IMR-90 (cell line): ENCODE data around the gene RNF41. TPM values are rescaled to one million over a fixed set of nuclear protein-coding genes. Genes with fewer than 3 reads are reported as not detected.
A peak's percentile ranks its signal among the peaks of the same experiment; 100 is the strongest.

ENCODE experiments used
- ATAC-seq: fragments of 200-7000 bp; cut with Tn5 transposase; 2 replicates; pipeline ENCODE4 v1.9.1; 2020; ENCODE audit warnings: low read depth, mild to moderate bottlenecking, moderate library complexity
- BruUV-seq: library from RNA; stranded (reverse); fragments of 400-500 nt; replicated peaks from 2 replicates; lab custom pipeline; 2021; lab: Mats Ljungman, UMichigan
- CTCF ChIA-PET: fragments of 300-600 bp; formaldehyde crosslinking; extraction: SDS; loops from one replicate; lab custom pipeline; 2021; ENCODE audit warnings: antibody characterized with exemption; lab: Yijun Ruan, JAX
- POLR2A ChIA-PET: fragments of 300-600 bp; sonication (Branson Sonifier 250); formaldehyde crosslinking; loops from one replicate; lab custom pipeline; 2022; ENCODE audit warnings: antibody characterized with exemption; ENCODE audit not compliant: unreplicated experiment; lab: Charles Lee
- DNase-seq: peaks from one replicate; pipeline ENCODE4 v3.0.0; 2013
- H2AFZ ChIP-seq: replicated peaks from 2 replicates; pipeline ENCODE3; 2013; ENCODE audit warnings: low read length, mild to moderate bottlenecking; ENCODE audit not compliant: poor library complexity
- H2AK5ac ChIP-seq: 2 replicates; pipeline ENCODE4 v1.6.1; 2013; ENCODE audit warnings: low read depth, low read length, inconsistent platforms
- H2AK9ac ChIP-seq: replicated peaks from 2 replicates; pipeline ENCODE3; 2013; ENCODE audit warnings: mild to moderate bottlenecking, low read depth, low read length, moderate library complexity; ENCODE audit not compliant: poor library complexity
- H2BK120ac ChIP-seq: 2 replicates; pipeline ENCODE4 v1.6.1; 2013; ENCODE audit warnings: low read depth, low read length, inconsistent platforms
- H2BK15ac ChIP-seq: 3 replicates; pipeline ENCODE4 v1.6.1; 2013; ENCODE audit warnings: low read depth, low read length, inconsistent platforms
- H2BK20ac ChIP-seq: 2 replicates; pipeline ENCODE4 v1.6.1; 2013; ENCODE audit warnings: low read depth, mild to moderate bottlenecking, inconsistent platforms, low read length, moderate library complexity
- H2BK5ac ChIP-seq: 2 replicates; pipeline ENCODE4 v1.6.1; 2013; ENCODE audit warnings: mild to moderate bottlenecking, low read depth, low read length, inconsistent platforms; ENCODE audit not compliant: poor library complexity, severe bottlenecking
- H3K14ac ChIP-seq: replicated peaks from 2 replicates; pipeline ENCODE4 v1.6.1; 2013; ENCODE audit warnings: low read depth, low read length, inconsistent platforms
- H3K18ac ChIP-seq: 2 replicates; pipeline ENCODE4 v1.6.1; 2013; ENCODE audit warnings: low read depth, low read length, control low read depth
- H3K23ac ChIP-seq: 2 replicates; pipeline ENCODE4 v1.6.1; 2013; ENCODE audit warnings: low read depth, low read length, inconsistent platforms
- H3K27ac ChIP-seq: 2 replicates; pipeline ENCODE4 v1.5.1; 2013; ENCODE audit warnings: mild to moderate bottlenecking, control low read depth, low read length; ENCODE audit not compliant: insufficient read depth
- H3K27me3 ChIP-seq: 2 replicates; pipeline ENCODE4 v1.6.1; 2013; ENCODE audit warnings: low read length; ENCODE audit not compliant: control insufficient read depth, insufficient read depth
- H3K36me3 ChIP-seq: 2 replicates; pipeline ENCODE4 v1.6.1; 2013; ENCODE audit warnings: low read length, mixed read lengths; ENCODE audit not compliant: control insufficient read depth, insufficient read depth
- H3K4ac ChIP-seq: 2 replicates; pipeline ENCODE4 v1.6.1; 2013; ENCODE audit warnings: low read depth, low read length, inconsistent platforms
- H3K4me1 ChIP-seq: 2 replicates; pipeline ENCODE4 v1.6.1; 2013; ENCODE audit warnings: low read length, mixed read lengths; ENCODE audit not compliant: control insufficient read depth, insufficient read depth
- H3K4me2 ChIP-seq: 2 replicates; pipeline ENCODE4 v1.6.1; 2013; ENCODE audit warnings: low read depth, mild to moderate bottlenecking, control low read depth, low read length, moderate library complexity
- H3K4me3 ChIP-seq: 2 replicates; pipeline ENCODE4 v1.5.1; 2013; ENCODE audit warnings: low read depth, mild to moderate bottlenecking, control low read depth, low read length, moderate library complexity; ENCODE audit not compliant: insufficient read depth
- H3K56ac ChIP-seq: 2 replicates; pipeline ENCODE4 v1.6.1; 2013; ENCODE audit warnings: low read length, inconsistent platforms; ENCODE audit not compliant: insufficient read depth; ENCODE audit errors: extremely low read depth
- H3K79me1 ChIP-seq, 2 experiments: 2 replicates each; pipeline ENCODE4 v1.6.1; 2013; ENCODE audit warnings: low read length in 2 of 2, inconsistent platforms in 1 of 2, low read depth in 1 of 2
- H3K9ac ChIP-seq: 2 replicates; pipeline ENCODE4 v1.6.1; 2013; ENCODE audit warnings: low read depth, low read length, control low read depth
- H3K9me1 ChIP-seq: 2 replicates; pipeline ENCODE4 v1.6.1; 2013; ENCODE audit warnings: low read length, inconsistent platforms; ENCODE audit not compliant: insufficient read depth
- H3K9me3 ChIP-seq: 2 replicates; pipeline ENCODE4 v1.6.1; 2013; ENCODE audit warnings: low read length; ENCODE audit not compliant: control insufficient read depth, insufficient read depth
- H4K20me1 ChIP-seq: 2 replicates; pipeline ENCODE4 v1.6.1; 2013; ENCODE audit warnings: low read length, inconsistent platforms; ENCODE audit not compliant: insufficient read depth
- H4K5ac ChIP-seq: 2 replicates; pipeline ENCODE4 v1.6.1; 2013; ENCODE audit warnings: mild to moderate bottlenecking, low read depth, low read length, control low read depth
- H4K8ac ChIP-seq, 2 experiments: 2 replicates each; pipeline ENCODE4 v1.6.1; 2013; ENCODE audit warnings: low read depth in 2 of 2, low read length in 2 of 2, control low read depth in 1 of 2, inconsistent platforms in 1 of 2
- H4K91ac ChIP-seq: 2 replicates; pipeline ENCODE4 v1.6.1; 2013; ENCODE audit warnings: low read depth, low read length, inconsistent platforms; ENCODE audit not compliant: insufficient read depth
- CEBPB ChIP-seq: IDR thresholded peaks from 2 replicates; pipeline ENCODE4 v1.6.1; 2012; ENCODE audit warnings: low read depth, low read length, improper control_type of control experiment
- CHD1 ChIP-seq: IDR thresholded peaks from 2 replicates; pipeline ENCODE4 v1.6.1; 2012; ENCODE audit warnings: low read depth, low read length, improper control_type of control experiment
- SMC3 ChIP-seq: fragments of 150-350 bp; IDR thresholded peaks from 2 replicates; pipeline ENCODE4 v1.6.1; 2016; ENCODE audit warnings: low read depth, mild to moderate bottlenecking, antibody characterized with exemption, low read length, moderate library complexity
- WGBS, 2 experiments: methylation state at CpG; one replicate each; pipeline versions ENCODE4 v1.1.5 to v1.1.7; 2013; ENCODE audit warnings: missing lambda C conversion rate in 2 of 2; ENCODE audit not compliant: insufficient read length in 1 of 2; ENCODE audit errors: extremely low coverage in 2 of 2; 5-methylcytosine and 5-hydroxymethylcytosine counted together
- dilution Hi-C: fragments of 300-500 bp; cut with HindIII; formaldehyde crosslinking; loops from one replicate; pipeline ENCODE4 v1.14.3; 2018; ENCODE audit warnings: low sequenced_read_pairs; ENCODE audit not compliant: unreplicated experiment
- in situ Hi-C: fragments of 300-500 bp; cut with MboI; formaldehyde crosslinking; loops from 3 replicates; pipeline ENCODE4 v1.14.3; 2019; ENCODE audit warnings: low sequenced_read_pairs, inconsistent platforms, mixed read lengths
- intact Hi-C: fragments of 100-400 bp; cut with micrococcal nuclease; formaldehyde crosslinking; loops from 2 replicates; pipeline ENCODE4 v1.10.0; 2022
- polyA plus RNA-seq, 3 experiments: library from polyadenylated mRNA; depleted of rRNA; stranded (reverse); fragments of >200 nt; gene quantifications; 2 replicates each; pipeline ENCODE4 v1.2.3, GENCODE V29; 2012; ENCODE audit warnings: low replicate concordance in 1 of 3
- total RNA-seq: library from RNA; depleted of rRNA; stranded (reverse); fragments of >200 nt; gene quantifications from 2 replicates; pipeline ENCODE4 v1.2.3, GENCODE V29; 2012
- TF ChIP-seq, protein P1 (sequence below): fragments of 150-350 bp; IDR thresholded peaks from 2 replicates; pipeline ENCODE4 v1.6.1; 2017; ENCODE audit warnings: mild to moderate bottlenecking, antibody characterized with exemption, low read length, low read depth
- TF ChIP-seq, protein P2 (sequence below): conservative IDR thresholded peaks from 2 replicates; pipeline ENCODE4 v1.5.1; 2012; ENCODE audit warnings: mild to moderate bottlenecking, low read depth, low read length, improper control_type of control experiment

The RNF41 gene
- total and polyA plus RNA-seq, 2 of the 4 experiments (the other 2 are of a cell fraction) = 112 to 272 TPM

DNA sequence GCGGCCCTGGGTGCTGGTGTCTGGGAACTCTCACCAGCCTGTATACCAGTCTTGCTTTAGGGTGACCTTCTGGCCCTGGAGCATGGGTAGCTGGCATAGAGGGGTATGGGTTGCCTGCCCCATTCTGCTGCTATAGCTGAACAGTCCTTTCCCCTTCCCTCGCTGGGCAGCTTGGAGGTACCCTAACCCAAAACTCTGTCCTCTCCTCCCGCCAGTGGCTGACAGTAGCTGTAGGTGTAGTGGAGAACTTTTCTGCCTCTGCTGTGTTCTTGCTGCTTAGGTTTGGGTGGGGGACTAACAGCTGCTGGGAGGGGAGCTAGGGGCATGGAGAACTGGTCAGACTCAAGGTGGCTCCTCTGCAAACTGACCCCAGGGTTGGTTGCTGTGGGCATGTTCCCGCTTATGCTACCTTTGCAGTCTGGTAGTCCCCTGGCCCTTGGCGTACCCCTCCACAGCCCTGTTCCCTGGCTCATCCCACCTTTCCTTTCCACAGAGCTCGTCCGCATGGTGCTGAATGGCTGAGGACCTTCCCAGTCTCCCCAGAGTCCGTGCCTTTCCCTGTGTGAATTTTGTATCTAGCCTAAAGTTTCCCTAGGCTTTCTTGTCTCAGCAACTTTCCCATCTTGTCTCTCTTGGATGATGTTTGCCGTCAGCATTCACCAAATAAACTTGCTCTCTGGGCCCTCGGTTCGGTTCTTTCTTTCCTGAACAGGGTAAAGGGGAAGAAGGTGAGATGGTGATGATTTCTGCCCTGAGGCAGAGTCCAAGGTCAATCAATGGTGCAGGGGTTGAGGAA, 60.6 kb downstream of the RNF41 start:
- peak overlapping the region; percentile 100 for H3K9ac ChIP-seq
- no peaks in the 10 kb centered on the region for H3K9me1 ChIP-seq
- no peak overlapping the region for H3K18ac ChIP-seq
- H2BK20ac ChIP-seq = no peak overlapping the region
- peaks cover 15% of the 10 kb centered on the region for H3K4me1 ChIP-seq
- intact Hi-C loops = no loop called here
- H3K14ac ChIP-seq = peak overlapping the region; percentile 98
- H3K23ac ChIP-seq = peak overlapping the region; percentile 99
- ChIA-PET CTCF (interaction anchor here (0.5 to 2.0 kb wide), 2 partner anchors 28 to 480 kb away, joined by 3 to 8 read pairs; partner anchors contain the start of gene SMARCC2), POLR2A (interaction anchor here (0.5 to 0.6 kb wide), 3 partner anchors 8 to 14 kb away, joined by 3 to 7 read pairs (median 3); no protein-coding TSS in a partner anchor)
- H4K5ac ChIP-seq = no peak overlapping the region
- WGBS, 2 experiments = 100% methylated on average over 4 of the region's 11 CpGs; no CpG with 5 or more reads in 1 of the 2 experiments
- peak overlapping the region; percentile 73; the same call in 1 of the 2 replicates for H3K4me3 ChIP-seq
- in situ Hi-C loops = no loop called here
- peaks cover 14 to 50% of the 10 kb centered on the region in 2 experiments for H3K79me1 ChIP-seq
- BruUV-seq = no TSS peak
- peak overlapping the region; percentile 90 for H3K27ac ChIP-seq
- dilution Hi-C loops = no loop called here
- no peak overlapping the region for H3K56ac ChIP-seq
- peak overlapping the region in 1 of 2 experiments; percentile 2; a peak in 1 of 4 replicates for H4K8ac ChIP-seq
- no peak for DNase-seq
- no peak overlapping the region for H2BK15ac ChIP-seq
- no peak for ATAC-seq
- peaks cover 69% of the 10 kb centered on the region for H4K20me1 ChIP-seq
- H3K36me3 ChIP-seq = peaks cover 63% of the 10 kb centered on the region
- H3K4ac ChIP-seq = 0 out of 2 replicates have a peak overlapping the region, but pooled peaks have one; percentile 30
- peak overlapping the region; percentile 75 for H2AK9ac ChIP-seq
- H3K27me3 ChIP-seq = no peaks in the 10 kb centered on the region
- peak overlapping the region; percentile 12 for H2BK5ac ChIP-seq
- no peak overlapping the region for H4K91ac ChIP-seq
- no peak overlapping the region for H2BK120ac ChIP-seq
- peak overlapping the region; percentile 8 for H2AFZ ChIP-seq
- H2AK5ac ChIP-seq = no peak overlapping the region
- peak overlapping the region; percentile 98 for H3K4me2 ChIP-seq
- TF ChIP-seq, protein P1, sequence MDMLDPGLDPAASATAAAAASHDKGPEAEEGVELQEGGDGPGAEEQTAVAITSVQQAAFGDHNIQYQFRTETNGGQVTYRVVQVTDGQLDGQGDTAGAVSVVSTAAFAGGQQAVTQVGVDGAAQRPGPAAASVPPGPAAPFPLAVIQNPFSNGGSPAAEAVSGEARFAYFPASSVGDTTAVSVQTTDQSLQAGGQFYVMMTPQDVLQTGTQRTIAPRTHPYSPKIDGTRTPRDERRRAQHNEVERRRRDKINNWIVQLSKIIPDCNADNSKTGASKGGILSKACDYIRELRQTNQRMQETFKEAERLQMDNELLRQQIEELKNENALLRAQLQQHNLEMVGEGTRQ = no peak
- no peak for TF ChIP-seq SMC3
- no peak for TF ChIP-seq CEBPB
- TF ChIP-seq CHD1 = no peak
- TF ChIP-seq, protein P2, sequence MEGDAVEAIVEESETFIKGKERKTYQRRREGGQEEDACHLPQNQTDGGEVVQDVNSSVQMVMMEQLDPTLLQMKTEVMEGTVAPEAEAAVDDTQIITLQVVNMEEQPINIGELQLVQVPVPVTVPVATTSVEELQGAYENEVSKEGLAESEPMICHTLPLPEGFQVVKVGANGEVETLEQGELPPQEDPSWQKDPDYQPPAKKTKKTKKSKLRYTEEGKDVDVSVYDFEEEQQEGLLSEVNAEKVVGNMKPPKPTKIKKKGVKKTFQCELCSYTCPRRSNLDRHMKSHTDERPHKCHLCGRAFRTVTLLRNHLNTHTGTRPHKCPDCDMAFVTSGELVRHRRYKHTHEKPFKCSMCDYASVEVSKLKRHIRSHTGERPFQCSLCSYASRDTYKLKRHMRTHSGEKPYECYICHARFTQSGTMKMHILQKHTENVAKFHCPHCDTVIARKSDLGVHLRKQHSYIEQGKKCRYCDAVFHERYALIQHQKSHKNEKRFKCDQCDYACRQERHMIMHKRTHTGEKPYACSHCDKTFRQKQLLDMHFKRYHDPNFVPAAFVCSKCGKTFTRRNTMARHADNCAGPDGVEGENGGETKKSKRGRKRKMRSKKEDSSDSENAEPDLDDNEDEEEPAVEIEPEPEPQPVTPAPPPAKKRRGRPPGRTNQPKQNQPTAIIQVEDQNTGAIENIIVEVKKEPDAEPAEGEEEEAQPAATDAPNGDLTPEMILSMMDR = no peak
- no peaks in the 10 kb centered on the region for H3K9me3 ChIP-seq
